Fibroblast of villous mesenchyme (primary cell): Measurements from ENCODE around the gene USP7. TPM values are rescaled to one million over a fixed set of nuclear protein-coding genes. Genes with fewer than 3 reads are reported as not detected.

Experiments used
- DNase-seq: peaks from one replicate; pipeline ENCODE4 v3.0.0-alpha.2; 2010; ENCODE audit warnings: low read depth
- H3K4me3 ChIP-seq: 2 replicates; pipeline ENCODE4 v1.5.1; 2011; ENCODE audit warnings: low read depth, mild to moderate bottlenecking, low read length
- total RNA-seq: library from RNA; depleted of rRNA; stranded (reverse); fragments of >200 nt; gene quantifications from 2 replicates; pipeline ENCODE4 v1.2.3, GENCODE V29; 2012
- TF ChIP-seq, protein P1 (sequence below): IDR thresholded peaks from 2 replicates; pipeline ENCODE4 v1.5.1; 2012; ENCODE audit warnings: low read depth, mild to moderate bottlenecking, low read length; ENCODE audit not compliant: insufficient read depth

The USP7 gene
- total RNA-seq, 1 donor, result 54.4 TPM

DNA sequence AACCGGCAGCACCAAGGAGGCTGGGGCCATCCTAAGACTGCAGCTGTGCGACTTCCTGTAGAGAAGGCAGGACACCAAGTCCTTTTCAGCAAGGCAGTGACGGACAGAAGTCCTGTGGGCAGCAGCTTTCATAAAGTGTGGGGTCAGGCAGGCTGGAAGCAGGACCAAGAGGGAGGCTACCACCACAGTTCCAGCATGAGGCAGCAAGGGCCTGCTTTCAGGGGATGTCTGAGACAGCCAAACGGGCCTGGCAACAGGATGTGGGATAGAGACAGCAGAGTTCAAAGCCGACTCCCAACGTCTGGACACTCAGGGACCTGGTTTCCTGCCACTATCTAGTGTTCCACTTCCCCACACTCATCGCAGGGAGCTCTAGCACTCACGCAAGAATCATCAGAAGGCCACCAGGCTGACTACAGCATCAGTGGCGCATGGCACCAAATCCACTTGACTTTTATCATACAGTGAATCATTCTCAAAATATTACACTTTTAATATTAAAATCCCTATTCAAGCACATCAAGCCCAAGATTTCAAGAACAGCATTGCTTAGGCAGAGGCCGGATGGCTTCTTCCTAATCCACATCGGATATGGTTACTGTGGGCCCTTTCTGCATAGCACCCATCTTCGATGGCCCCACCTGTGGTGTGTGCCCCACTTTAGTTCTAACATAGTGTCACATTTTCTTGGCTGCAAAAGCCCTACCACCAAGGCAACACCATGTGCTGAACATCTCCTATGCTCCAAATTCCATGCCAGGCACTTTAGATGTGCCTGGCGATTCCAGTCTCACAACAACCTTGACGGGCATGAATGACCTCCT is 5.2 kb downstream of the USP7 start:
- peak; percentile 59 for DNase-seq
- TF ChIP-seq, protein P1, sequence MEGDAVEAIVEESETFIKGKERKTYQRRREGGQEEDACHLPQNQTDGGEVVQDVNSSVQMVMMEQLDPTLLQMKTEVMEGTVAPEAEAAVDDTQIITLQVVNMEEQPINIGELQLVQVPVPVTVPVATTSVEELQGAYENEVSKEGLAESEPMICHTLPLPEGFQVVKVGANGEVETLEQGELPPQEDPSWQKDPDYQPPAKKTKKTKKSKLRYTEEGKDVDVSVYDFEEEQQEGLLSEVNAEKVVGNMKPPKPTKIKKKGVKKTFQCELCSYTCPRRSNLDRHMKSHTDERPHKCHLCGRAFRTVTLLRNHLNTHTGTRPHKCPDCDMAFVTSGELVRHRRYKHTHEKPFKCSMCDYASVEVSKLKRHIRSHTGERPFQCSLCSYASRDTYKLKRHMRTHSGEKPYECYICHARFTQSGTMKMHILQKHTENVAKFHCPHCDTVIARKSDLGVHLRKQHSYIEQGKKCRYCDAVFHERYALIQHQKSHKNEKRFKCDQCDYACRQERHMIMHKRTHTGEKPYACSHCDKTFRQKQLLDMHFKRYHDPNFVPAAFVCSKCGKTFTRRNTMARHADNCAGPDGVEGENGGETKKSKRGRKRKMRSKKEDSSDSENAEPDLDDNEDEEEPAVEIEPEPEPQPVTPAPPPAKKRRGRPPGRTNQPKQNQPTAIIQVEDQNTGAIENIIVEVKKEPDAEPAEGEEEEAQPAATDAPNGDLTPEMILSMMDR, result no peak
- H3K4me3 ChIP-seq, result no peak overlapping the region

DNA sequence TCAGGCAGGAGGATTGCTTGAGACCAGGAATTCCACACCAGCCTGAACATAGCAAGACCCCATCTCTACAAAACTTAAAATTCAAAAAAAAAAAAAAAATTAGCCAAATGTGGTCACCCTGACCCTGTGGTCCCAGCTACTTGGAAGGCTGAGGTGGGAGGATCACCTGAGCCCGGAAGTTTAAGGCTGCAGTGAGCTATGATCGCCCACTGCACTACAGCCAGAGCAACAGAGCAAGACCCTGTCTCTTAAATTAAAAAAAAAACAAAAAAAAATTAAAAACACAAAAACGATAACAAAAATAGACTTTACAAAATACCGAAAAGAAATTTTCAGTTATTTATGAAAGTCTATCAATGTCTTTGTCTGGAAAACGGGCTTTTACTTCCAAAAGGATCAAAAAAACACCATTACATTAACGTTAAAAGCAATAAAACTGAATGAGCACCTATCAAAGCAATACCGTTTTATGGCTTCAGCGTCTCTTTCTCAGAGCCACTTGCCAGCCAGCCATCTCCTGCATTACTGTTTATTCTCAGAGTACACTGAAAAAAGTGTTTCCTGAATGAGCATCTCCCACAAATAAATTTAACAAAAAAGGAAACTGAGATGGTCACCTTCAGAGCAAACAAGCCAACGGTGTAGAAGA is 6.1 kb downstream of the USP7 start:
- TF ChIP-seq, protein P1, result no peak
- DNase-seq, result no peak
- H3K4me3 ChIP-seq, result no peak overlapping the region

DNA sequence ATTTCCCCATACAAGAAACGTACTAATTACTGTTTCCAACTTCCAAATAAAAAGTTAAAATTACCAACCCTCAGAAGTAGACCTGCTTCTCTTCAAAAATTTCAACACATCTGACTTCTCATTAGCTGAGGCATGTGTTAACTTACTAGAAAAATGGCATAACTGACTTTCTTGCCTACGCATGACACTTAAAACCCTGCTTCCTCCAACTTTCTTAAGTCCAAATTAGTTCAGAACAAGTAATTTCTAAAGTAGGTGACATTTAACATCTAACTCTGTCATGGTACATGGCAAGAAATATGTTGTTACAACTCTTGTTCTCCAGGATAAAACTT is 6.7 kb downstream of the USP7 start:
- DNase-seq, result peak; percentile 45
- TF ChIP-seq, protein P1, result no peak
- no peak overlapping the region for H3K4me3 ChIP-seq

DNA sequence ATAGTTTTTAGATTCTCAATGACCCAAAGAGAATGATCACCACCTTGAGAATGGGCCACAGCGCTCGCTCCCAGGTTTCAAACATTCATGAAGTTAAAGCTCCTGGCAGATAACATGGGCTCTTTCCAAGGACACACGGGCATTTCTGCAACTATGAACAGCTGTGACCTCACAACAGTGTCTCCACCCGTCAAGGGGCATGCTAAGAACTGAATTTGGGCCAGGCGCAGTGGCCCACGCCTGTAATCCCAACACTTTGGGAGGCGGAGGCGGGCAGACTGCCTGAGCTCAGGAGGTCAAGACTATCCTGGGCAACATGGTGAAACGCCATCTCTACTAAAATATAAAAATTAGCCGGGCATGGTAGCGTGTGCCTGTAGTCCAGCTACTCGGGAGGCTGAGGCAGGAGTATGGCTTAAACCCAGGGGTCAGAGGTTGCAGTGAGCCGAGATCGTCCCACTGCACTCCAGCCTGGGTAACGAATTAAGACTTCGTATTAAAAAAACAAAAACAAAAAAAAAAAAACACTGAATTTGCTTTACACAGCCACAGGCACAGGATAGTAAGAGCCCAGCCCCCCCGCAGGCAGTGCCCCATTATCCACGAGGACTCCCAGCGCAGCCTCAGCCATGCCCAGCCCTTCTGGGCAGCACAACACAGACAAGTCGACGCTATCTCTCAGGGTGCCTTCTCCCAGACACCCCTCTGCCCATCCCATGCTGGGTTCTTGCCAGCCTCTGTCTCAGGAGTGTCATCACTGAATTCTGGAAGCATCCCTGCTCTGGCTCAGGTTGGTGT is 7.2 kb downstream of the USP7 start:
- TF ChIP-seq, protein P1, result no peak
- H3K4me3 ChIP-seq, result no peak overlapping the region
- DNase-seq, result no peak

DNA sequence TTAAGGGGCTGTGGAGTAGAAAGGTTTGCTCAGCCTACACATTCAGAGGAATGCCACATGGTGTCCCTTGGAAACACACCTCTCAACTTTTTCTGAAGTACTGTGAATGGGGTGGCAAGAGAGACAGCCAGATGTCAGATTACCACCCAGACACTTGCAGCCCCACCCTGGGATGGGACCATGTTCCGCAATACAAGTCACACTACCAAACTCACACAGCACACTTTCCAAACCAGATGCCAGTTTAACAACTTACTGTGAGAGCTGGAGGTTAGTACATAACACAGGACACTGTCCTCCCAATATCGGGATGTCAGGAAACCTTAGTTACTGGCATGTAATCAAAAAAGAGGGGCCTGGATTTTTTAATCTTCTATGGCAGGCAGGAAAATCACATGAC is 7.9 kb downstream of the USP7 start:
- peak; percentile 68 for DNase-seq
- TF ChIP-seq, protein P1, result no peak

DNA sequence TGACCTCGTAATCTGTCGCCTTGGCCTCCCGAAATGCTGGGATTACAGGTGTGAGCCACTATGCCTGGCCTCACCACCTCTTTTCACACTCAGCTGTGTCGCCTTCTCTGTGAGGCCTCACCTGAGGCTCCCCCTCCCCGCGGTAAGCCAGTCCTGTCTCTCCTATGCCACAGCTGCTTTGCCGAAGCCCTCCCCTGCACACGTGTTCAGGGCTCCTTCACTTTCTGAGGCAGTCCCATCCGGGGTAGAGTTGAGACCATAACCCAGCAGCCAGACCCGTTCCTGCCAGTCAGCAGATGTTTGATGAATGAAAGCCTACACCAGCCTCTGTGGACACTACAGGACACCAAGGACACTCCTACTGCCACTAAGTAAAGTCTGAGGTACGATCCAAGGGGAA is 10.6 kb downstream of the USP7 start:
- no peak for DNase-seq
- TF ChIP-seq, protein P1, result no peak
- no peak overlapping the region for H3K4me3 ChIP-seq

More for the DNA sequence above, 7.9 kb downstream of the USP7 start:
- no peak overlapping the region for H3K4me3 ChIP-seq
